ENCODE data around the gene PIK3C2G. TPM values are rescaled to one million over a fixed set of nuclear protein-coding genes. Genes with fewer than 3 reads are reported as not detected.

Gene PIK3C2G, protein sequence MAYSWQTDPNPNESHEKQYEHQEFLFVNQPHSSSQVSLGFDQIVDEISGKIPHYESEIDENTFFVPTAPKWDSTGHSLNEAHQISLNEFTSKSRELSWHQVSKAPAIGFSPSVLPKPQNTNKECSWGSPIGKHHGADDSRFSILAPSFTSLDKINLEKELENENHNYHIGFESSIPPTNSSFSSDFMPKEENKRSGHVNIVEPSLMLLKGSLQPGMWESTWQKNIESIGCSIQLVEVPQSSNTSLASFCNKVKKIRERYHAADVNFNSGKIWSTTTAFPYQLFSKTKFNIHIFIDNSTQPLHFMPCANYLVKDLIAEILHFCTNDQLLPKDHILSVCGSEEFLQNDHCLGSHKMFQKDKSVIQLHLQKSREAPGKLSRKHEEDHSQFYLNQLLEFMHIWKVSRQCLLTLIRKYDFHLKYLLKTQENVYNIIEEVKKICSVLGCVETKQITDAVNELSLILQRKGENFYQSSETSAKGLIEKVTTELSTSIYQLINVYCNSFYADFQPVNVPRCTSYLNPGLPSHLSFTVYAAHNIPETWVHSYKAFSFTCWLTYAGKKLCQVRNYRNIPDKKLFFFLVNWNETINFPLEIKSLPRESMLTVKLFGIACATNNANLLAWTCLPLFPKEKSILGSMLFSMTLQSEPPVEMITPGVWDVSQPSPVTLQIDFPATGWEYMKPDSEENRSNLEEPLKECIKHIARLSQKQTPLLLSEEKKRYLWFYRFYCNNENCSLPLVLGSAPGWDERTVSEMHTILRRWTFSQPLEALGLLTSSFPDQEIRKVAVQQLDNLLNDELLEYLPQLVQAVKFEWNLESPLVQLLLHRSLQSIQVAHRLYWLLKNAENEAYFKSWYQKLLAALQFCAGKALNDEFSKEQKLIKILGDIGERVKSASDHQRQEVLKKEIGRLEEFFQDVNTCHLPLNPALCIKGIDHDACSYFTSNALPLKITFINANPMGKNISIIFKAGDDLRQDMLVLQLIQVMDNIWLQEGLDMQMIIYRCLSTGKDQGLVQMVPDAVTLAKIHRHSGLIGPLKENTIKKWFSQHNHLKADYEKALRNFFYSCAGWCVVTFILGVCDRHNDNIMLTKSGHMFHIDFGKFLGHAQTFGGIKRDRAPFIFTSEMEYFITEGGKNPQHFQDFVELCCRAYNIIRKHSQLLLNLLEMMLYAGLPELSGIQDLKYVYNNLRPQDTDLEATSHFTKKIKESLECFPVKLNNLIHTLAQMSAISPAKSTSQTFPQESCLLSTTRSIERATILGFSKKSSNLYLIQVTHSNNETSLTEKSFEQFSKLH (N-terminal part only)
- total RNA-seq (10 to 100 TPM; 14.0 to 40.1 TPM), polyA plus RNA-seq (10 to 100 TPM in 1 of 2 donors, 1 to 10 TPM in 1; 4.9 to 24.8 TPM)

DNA sequence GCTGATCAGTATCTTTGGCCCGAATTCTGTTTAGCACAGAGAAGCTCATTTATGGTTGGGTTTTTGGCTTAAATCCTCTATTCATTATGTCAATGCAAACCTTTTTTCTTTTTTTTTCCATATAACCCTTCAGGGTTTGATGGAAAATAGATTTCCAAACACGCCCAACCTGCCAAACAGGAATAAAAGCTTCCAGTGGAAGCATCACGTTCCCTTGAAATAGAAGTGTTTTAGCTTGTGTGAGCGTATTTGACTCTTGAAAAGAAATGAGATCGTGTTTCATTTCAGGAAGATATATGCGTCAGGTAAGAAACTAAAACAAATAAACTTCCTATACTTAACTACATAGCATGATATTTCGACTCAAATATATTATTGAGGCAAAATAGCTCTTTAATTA is at the start of gene PIK3C2G:
Gene PIK3C2G, plus strand, starts transcription at position 246 of the 400 bp plus-strand sequence. CDS start 20,564 bp downstream, outside the sequence.
- no peaks in the 10 kb centered on the region for H3K36me3 ChIP-seq (ENCODE audit: control insufficient read depth in 4 of 4, insufficient read depth in 3 of 4, low read depth in 1 of 4, low read length in 3 of 4)
- TF ChIP-seq HNF4G (IDR thresholded peaks at IDR 0.05) (no peak), RXRA (IDR thresholded peaks at IDR 0.05) (no peak), ZBTB33 (IDR thresholded peaks at IDR 0.05) (no peak), TAF1 (conservative IDR thresholded peaks at IDR 0.05) (no peak), FOXA1 (IDR thresholded peaks at IDR 0.05) (no peak), FOXA2 (IDR thresholded peaks at IDR 0.05) (no peak), JUND (IDR thresholded peaks at IDR 0.05) (no peak), HNF4A (conservative IDR thresholded peaks at IDR 0.05) (no peak), SP1 (IDR thresholded peaks at IDR 0.05) (no peak), GABPA (IDR thresholded peaks at IDR 0.05 in 1 of 2, conservative IDR thresholded peaks at IDR 0.05 in 1 of 2) (no peak)
- TF ChIP-seq, protein P1, sequence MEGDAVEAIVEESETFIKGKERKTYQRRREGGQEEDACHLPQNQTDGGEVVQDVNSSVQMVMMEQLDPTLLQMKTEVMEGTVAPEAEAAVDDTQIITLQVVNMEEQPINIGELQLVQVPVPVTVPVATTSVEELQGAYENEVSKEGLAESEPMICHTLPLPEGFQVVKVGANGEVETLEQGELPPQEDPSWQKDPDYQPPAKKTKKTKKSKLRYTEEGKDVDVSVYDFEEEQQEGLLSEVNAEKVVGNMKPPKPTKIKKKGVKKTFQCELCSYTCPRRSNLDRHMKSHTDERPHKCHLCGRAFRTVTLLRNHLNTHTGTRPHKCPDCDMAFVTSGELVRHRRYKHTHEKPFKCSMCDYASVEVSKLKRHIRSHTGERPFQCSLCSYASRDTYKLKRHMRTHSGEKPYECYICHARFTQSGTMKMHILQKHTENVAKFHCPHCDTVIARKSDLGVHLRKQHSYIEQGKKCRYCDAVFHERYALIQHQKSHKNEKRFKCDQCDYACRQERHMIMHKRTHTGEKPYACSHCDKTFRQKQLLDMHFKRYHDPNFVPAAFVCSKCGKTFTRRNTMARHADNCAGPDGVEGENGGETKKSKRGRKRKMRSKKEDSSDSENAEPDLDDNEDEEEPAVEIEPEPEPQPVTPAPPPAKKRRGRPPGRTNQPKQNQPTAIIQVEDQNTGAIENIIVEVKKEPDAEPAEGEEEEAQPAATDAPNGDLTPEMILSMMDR (IDR thresholded peaks at IDR 0.05; ENCODE audit: low read depth, low read length, missing input control): no peak
- TF ChIP-seq, protein P2, sequence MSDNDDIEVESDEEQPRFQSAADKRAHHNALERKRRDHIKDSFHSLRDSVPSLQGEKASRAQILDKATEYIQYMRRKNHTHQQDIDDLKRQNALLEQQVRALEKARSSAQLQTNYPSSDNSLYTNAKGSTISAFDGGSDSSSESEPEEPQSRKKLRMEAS (IDR thresholded peaks at IDR 0.05): no peak
- TF ChIP-seq, protein P3, sequence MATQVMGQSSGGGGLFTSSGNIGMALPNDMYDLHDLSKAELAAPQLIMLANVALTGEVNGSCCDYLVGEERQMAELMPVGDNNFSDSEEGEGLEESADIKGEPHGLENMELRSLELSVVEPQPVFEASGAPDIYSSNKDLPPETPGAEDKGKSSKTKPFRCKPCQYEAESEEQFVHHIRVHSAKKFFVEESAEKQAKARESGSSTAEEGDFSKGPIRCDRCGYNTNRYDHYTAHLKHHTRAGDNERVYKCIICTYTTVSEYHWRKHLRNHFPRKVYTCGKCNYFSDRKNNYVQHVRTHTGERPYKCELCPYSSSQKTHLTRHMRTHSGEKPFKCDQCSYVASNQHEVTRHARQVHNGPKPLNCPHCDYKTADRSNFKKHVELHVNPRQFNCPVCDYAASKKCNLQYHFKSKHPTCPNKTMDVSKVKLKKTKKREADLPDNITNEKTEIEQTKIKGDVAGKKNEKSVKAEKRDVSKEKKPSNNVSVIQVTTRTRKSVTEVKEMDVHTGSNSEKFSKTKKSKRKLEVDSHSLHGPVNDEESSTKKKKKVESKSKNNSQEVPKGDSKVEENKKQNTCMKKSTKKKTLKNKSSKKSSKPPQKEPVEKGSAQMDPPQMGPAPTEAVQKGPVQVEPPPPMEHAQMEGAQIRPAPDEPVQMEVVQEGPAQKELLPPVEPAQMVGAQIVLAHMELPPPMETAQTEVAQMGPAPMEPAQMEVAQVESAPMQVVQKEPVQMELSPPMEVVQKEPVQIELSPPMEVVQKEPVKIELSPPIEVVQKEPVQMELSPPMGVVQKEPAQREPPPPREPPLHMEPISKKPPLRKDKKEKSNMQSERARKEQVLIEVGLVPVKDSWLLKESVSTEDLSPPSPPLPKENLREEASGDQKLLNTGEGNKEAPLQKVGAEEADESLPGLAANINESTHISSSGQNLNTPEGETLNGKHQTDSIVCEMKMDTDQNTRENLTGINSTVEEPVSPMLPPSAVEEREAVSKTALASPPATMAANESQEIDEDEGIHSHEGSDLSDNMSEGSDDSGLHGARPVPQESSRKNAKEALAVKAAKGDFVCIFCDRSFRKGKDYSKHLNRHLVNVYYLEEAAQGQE (IDR thresholded peaks at IDR 0.05): no peak
- no peaks in the 10 kb centered on the region for H3K27me3 ChIP-seq (ENCODE audit: control insufficient read depth in 4 of 4, insufficient read depth in 4 of 4, low read length in 3 of 4)
- H3K4me3 ChIP-seq (ENCODE audit: low read depth in 1 of 3, low read length in 3 of 3): no peak within 1 kb of the TSS
- no peak within 1 kb of the TSS for H3K27ac ChIP-seq (ENCODE audit: low read depth in 1 of 2, low read length in 2 of 2)
- H3K9me3 ChIP-seq (ENCODE audit: control insufficient read depth in 4 of 4, low read length in 3 of 4): no peaks in the 10 kb centered on the region
- DNase-seq (ENCODE audit: low spot score): no peak
- WGBS: 91% methylated on average over 7 of the region's 7 CpGs
- no peak within 1 kb of the TSS for H3K9ac ChIP-seq (ENCODE audit: low read depth in 1 of 2, low read length in 2 of 2)
- peaks cover 0 to 10% (median 3%) of the 10 kb centered on the region in 4 donors for H3K4me1 ChIP-seq (ENCODE audit: control insufficient read depth in 4 of 4, insufficient read depth in 4 of 4, low read length in 3 of 4)
